NCI-H2029 treated with DMSO at 0.1 percent for 48 hours (cell line): ENCODE data around the gene CMSS1.

Source experiments
- DNase-seq: peaks from one replicate; lab custom pipeline; 2025; lab: John Stamatoyannopoulos, UW

The CMSS1 gene

GRCh38 chr3:99817437-99818240 lies at the start of gene CMSS1:
TSS of gene CMSS1 (plus strand) at chr3:99817862.
- peak; percentile 88 for DNase-seq

- DNase-seq, result no peak
These were observed 49.5 kb upstream of the CMSS1 start for GRCh38 chr3:99768126-99768525.

- no peak for DNase-seq
These were observed 48.7 kb upstream of the CMSS1 start for GRCh38 chr3:99768808-99769501.

GRCh38 chr3:99772171-99772570 lies 45.5 kb upstream of the CMSS1 start:
- DNase-seq, result no peak

GRCh38 chr3:99772671-99773070 lies 45.0 kb upstream of the CMSS1 start:
- no peak for DNase-seq

- DNase-seq, result no peak
These were observed 43.2 kb upstream of the CMSS1 start for GRCh38 chr3:99774467-99774866.

GRCh38 chr3:99776516-99777209 lies 41.0 kb upstream of the CMSS1 start:
- no peak for DNase-seq

- DNase-seq, result no peak
These were observed 40.5 kb upstream of the CMSS1 start for GRCh38 chr3:99777210-99777549.

- DNase-seq, result no peak
These were observed 40.0 kb upstream of the CMSS1 start for GRCh38 chr3:99777708-99778107.

- no peak for DNase-seq
These were observed 36.9 kb upstream of the CMSS1 start for GRCh38 chr3:99780749-99781148.

- no peak for DNase-seq
These were observed 35.9 kb upstream of the CMSS1 start for GRCh38 chr3:99781761-99782160.

GRCh38 chr3:99783011-99783573 lies 34.6 kb upstream of the CMSS1 start:
- no peak for DNase-seq

- DNase-seq, result no peak
These were observed 28.5 kb upstream of the CMSS1 start for GRCh38 chr3:99789011-99789721.

- DNase-seq, result no peak
These were observed 23.2 kb upstream of the CMSS1 start for GRCh38 chr3:99794485-99794884.

GRCh38 chr3:99795573-99795972 lies 22.1 kb upstream of the CMSS1 start:
- no peak for DNase-seq

GRCh38 chr3:99799422-99799821 lies 18.2 kb upstream of the CMSS1 start:
- DNase-seq, result no peak

GRCh38 chr3:99803297-99803696 lies 14.4 kb upstream of the CMSS1 start:
- no peak for DNase-seq

GRCh38 chr3:99805160-99805559 lies 12.5 kb upstream of the CMSS1 start:
- no peak for DNase-seq

- peak; percentile 36 for DNase-seq
These were observed 9.4 kb upstream of the CMSS1 start for GRCh38 chr3:99808163-99808794.

- no peak for DNase-seq
These were observed 8.1 kb upstream of the CMSS1 start for GRCh38 chr3:99809565-99809964.

GRCh38 chr3:99810403-99810802 lies 7.3 kb upstream of the CMSS1 start:
- DNase-seq, result no peak

- DNase-seq, result no peak
These were observed 620 bp upstream of the CMSS1 start for GRCh38 chr3:99817047-99817436.
